H1 (cell line): ENCODE data around the gene RNF2. TPM values are rescaled to one million over a fixed set of nuclear protein-coding genes. Genes with fewer than 3 reads are reported as not detected.

Experiments
- CTCF ChIP-seq, 3 experiments: IDR thresholded peaks; 1 replicate in 2 of 3; 2 replicates in 1 of 3; pipeline versions ENCODE4 v1.5.1 to v1.6.1; 2011; ENCODE audit warnings: low read length in 3 of 3, mild to moderate bottlenecking in 3 of 3, inconsistent platforms in 2 of 3, low read depth in 1 of 3, moderate library complexity in 1 of 3; ENCODE audit not compliant: insufficient read depth in 1 of 3; ENCODE audit errors: control extremely low read depth in 1 of 3
- FOSL1 ChIP-seq: IDR thresholded peaks from 2 replicates; pipeline ENCODE4 v1.6.1; 2011; ENCODE audit warnings: mild to moderate bottlenecking, low read depth, low read length, moderate library complexity; ENCODE audit not compliant: insufficient read depth
- polyA plus RNA-seq, 7 experiments: library from polyadenylated mRNA; depleted of rRNA in 3 of 7; stranded (reverse) in 5 of 7; unstranded in 2 of 7; fragments of >200 nt in 5 of 7; fragments of 200-250 nt in 2 of 7; gene quantifications; 1 replicate in 5 of 7; 2 replicates in 1 of 7; 4 replicates in 1 of 7; pipeline versions ENCODE4 v1.2.1 to v1.2.3, GENCODE V29; 2011 to 2013; ENCODE audit warnings: missing spikeins in 2 of 7, mixed read lengths in 2 of 7
- total RNA-seq: library from RNA; stranded (reverse); fragmentation: NEBNext Ultra II Directional; extraction: Animal tissue kit (Norgen Biotek cat#: 25700); gene quantifications from 2 replicates; pipeline ENCODE4 v1.2.1, GENCODE V29; 2021

Gene RNF2
- total and polyA plus RNA-seq, 2 of the 8 experiments (the other 6 are each of a cell fraction or from before 2014, with no cell fraction given) = 28.9 to 58.9 TPM

- TF ChIP-seq FOSL1 (no peak), CTCF (IDR thresholded peaks at IDR 0.05; ENCODE audit: control extremely low read depth in 1 of 3, insufficient read depth in 1 of 3, low read depth in 1 of 3, low read length in 3 of 3) (no peak)
- TF ChIP-seq, all 59 proteins: peak for 0
These were observed 28.4 kb downstream of the RNF2 start (continued) for GRCh38 chr1:185073725-185074124.
